NCI-H128 (cell line): ENCODE data around the gene LRP6.
"Not testable (repeated sequence)": the region's sequence is repeated elsewhere in the genome, so short reads cannot be mapped to it uniquely, and the experiment has no call there.

Experiments
- DNase-seq: peaks from one replicate; lab custom pipeline; 2025; ENCODE audit not compliant: unreplicated experiment; lab: John Stamatoyannopoulos, UW

The LRP6 gene

DNA sequence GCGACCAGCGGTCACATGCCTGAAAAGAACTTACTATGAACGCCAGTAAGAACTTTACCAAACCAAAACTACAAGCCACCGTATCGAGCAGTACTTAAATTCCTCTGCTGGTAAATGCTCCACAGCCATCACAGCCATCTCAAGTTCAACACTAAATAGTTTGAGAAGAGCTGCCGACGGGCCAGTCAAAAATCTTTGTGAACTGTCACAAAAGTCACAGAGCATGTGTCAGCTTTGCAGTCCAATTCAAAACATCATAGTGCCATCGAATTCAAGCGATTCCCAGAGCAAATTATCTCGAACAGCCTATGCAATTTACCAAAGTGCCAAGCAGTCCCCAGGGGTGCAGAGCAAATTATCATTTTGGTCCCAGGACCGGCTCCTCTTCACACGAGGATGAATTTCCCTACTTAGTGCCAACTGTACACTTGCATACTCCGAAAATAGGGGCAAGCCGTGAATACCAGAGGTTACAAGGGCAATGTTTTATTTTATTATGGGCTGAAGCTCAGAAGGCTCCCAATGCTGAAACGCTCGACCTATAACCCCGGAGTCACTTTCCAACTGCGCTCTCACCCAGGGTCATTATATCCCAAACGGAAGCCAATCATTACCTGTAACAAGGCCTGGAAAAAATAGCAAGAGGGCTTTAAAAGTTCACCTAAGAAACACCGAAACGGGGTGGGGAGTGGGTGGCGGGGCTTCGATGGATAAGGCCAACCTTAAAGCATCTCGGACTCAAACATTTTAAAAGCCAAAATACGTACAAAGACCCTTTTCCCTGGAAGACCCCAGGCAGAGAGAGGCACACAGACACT lies 1.1 kb downstream of the LRP6 start:
- no peak for DNase-seq

DNA sequence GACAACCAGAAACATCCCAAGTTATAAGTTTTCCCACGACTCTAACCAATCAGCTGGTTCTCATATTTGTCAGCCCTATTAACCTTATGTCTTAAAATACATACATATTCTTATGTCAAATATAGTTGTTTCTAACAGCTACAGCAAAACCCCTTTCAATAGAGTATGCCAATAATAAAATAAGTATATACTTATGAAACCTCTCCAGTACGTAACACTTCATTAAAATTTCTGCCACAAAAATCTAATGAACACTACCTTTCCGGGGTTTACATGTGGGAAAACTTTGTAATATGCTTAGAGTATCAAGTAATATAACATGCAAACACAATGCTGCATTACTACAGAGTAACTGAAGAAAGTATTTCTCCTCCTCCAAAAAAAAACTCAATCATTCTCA lies 1.8 kb downstream of the LRP6 start:
- DNase-seq: no peak

DNA sequence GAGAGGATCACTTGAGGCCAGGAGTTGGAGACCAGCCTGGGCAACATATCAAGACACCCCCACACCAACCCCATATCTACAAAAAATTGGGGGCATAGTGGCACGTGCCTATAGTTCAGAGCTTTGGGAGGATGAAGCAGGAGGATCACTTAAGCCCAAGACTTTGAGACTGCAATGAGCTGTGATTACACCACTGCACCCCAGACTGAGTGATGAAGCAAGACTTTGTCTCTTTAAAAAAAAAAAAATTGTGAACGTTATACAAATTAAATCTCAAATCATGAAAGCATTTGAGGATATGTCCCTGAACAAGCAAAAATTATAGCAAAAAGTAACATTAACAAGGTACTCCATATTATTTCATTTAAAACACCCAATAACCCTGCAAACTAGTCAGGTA lies 2.9 kb downstream of the LRP6 start:
- no peak for DNase-seq

DNA sequence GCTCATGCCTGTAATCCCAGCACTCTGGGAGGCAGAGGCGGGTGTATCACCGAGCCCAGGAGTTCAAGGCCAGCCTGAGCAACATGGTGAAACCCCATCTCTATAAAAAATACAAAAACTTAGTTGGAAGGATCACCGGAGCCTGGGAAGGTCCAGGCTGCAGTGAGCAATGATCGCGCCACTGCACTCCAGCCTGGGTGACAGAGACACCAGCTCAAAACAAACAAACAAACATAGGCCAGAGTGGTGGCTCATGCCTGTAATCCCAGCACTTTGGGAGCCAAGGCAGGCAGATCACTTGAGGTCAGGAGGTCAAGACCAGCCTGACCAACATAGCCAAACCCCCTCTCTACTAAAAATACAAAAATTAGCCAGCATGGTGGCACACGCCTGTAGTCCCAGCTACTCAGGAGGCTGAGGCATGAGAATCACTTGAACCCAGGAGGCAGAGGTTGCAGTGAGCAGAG lies 10.5 kb downstream of the LRP6 start:
- DNase-seq: not testable (repeated sequence)

DNA sequence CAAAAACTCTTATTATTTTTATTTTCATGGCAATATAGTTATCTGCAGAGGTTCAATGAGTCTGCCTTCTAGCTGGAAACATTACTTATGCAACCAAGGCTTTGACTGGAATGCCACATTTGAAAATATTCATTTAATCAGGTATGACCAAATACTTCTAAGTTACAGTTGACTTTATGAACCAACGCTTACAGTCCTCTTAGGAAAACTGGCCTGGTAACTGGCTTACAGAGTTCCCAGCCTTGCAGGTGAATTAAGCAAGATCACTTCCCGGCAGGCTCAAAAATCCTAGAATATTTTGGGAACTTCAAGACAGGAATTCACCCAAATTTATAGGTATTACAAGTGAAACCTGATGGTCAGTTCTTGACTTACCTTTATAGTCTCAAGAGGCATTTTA lies 12.3 kb downstream of the LRP6 start:
- DNase-seq: no peak

DNA sequence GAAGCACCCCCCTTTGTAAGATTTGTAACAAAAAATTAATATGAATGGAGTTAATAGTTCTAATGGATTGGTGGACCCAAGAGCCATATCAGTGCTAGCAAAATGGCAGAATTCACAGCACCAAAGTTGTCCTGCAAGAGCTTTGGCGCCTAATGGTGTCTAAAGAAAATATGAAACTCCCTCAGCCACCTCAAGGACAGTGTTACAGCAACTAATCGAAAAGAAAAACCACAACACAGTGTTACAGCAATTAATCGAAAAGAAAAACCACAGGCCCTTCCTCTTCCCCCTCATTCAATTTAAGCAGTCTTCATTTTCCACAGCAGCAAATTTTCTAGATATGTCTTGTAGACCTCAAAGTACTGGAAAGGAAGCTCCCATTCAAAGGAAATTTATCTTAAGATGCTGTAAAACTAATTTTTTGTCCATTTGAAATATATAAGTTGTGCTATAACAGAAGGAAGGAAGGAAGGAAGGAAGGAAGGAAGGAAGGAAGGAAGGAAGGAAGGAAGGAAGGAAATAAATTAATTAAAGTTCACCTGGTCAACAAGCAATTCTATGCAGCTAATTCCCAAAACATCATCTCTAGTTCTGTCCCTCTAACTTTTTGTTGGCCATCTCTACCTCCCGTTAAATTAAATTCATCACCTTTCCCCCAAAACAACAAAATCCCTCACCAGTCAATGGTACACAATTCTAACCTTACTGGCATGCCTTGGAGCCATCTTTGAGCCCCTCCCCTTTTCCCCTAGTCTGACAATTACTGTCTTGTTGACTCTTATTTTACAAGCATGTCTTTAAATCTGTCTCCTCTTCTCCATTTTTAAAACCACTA lies 17.4 kb downstream of the LRP6 start:
- no peak for DNase-seq

DNA sequence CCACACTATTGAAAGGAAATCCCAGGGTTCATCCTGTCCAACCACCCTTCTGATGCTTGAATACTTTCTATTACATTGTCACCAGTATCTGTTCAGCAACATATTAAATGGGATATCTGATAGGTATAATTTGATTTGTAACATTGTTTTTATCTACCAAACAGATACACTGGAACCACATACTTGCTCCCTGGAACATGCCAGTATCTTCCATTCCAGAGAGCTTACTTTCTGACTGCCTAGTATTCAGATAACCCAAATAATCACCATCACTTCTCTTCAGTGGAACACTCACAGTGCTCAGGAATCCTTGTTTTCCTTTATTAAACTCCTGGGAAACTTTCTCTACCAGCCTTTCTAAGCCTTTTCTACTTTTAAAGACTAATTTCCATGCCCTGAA lies 19.3 kb downstream of the LRP6 start:
- no peak for DNase-seq

DNA sequence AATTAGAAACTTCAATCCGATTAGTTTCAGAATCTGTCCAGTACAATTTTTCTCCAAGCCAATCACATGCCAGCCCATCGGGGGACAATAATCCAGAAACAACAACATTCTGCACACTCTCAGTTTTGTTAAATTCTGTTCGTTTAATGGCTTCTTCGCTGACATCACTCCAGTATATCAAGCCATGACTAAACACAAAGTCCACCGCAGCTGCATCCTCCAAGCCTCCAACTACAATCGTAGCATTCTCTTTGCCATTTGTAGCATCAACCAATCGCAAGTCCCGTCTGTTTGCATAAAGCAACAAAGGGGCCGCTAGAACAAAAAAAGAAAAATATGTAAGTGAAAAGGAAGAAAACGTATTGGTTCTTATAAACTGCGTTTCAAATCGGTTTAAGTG lies 22.5 kb downstream of the LRP6 start:
- DNase-seq: no peak

DNA sequence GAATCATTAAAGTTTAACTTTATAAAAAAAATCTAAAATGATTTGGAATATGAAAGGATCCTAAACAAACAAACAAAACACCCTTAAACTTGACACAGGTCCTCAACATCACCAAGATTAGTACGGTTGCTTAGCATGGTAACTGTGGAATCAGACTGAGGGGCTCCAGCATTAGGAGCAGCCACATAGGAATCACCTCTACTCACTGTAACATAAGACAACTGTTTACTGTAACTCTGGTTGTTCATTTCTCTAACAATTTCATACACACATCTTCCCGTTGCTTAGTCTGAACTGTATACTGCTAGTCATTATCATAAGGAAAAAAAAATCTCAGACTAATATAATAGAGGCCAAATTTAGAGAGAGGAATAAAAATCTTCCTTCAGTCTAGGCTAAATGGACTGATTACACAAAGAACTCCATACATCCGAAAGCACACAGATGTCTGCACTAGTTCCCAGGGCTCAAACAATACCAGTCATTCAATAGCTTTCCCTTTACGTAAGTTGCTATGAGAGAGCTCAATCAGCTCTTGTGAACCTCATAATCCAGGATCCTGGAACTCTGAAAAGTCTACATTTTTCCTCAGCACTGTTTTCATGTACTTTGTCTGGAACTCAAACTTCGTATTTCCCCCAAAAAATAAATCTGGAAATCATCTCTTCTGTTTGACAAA lies 26.0 kb downstream of the LRP6 start:
- DNase-seq: no peak

DNA sequence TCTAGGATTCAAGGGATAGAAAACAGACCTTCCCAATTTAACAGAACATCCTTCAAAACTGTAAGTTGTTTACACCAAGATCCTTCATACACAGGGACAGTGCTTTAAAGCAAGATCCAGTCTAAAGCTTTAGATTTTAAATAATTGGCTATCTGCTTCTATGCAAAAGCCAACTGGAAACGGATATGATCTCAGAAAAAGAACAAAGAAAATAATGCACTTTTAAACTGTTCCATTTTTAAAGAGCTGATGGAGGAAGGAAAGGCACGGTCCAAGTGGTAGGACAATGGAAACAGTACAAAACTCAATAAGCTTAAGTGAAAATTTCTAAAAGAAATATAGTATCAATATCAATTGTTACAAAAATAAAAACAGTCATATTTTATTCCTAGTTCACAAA lies 27.7 kb downstream of the LRP6 start:
- no peak for DNase-seq

DNA sequence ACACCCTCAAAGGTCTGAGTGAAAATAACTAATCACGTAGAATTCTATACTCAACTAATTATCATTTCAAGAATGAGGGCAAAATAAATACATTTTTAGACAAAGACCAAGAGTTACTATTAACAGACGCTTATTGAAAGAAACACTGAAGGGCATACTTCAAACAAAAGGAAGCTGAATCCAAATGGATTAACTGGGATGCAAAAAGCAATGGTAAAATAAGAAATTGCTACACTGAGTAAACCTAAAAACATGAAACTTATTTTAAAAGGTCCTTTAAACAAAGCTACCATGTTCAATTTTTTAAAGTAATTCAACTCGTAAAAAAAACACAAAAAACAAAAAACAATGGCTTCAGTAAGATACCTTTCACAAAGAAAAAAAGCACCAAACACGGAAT lies 28.2 kb downstream of the LRP6 start:
- DNase-seq: no peak

DNA sequence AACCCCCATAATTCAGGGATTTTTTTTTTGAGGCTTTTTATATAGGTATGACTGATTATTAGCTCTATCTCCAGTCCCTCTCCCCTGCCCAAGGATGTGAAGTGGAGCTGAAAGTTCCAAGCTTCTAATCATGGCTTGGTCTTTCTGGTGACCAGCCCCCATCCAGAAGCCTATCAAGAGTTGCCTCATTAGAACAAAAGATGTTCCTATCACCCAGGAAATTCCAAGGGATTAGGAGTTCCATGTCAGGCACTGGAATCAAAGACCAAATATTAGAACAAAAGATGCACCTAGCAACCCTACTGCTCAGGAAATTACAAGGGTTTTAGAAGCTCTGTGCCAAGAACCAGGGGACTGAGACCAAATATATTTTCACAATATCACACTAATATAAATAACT lies 29.9 kb downstream of the LRP6 start:
- no peak for DNase-seq

DNA sequence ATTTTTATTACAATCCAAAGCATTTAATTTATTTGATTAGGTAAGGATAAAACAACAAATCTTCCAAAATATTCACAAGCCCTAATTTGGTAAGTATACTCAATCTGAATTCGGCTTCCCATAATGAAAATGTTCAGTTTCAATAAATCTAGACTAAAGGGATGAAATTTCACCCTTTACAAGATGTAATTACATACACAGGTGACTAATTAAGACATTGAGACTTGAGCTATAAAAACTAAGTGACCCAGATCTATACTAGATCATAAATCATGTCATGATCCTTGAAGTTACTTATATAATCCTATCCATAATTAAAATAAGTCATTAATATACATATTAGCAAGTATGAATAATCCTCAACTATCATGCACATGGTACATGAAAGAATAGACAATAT lies 36.6 kb downstream of the LRP6 start:
- no peak for DNase-seq

DNA sequence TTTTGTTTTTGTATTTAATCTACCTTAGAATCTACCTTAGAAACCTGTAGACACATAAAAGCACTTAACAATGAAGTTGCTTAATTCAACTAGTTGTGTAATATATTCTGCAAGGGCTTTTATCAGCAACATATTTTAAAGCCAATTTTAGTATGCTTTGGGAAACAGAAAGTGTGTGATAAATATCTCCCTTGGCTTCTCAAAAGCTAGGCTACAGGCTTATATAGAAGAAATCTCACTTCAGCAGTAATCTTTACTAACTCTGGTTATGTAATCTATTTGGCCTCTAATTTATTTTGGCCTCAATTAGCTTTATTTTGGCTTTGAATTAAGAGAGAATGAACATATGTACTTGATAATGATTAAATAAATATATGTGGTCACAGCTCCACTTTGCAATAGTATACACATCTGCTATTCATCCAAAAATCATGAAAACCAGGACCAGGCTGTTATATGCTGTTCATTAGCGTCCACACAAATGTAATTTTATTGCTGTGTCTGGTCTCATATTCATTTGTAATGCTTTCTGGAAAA lies 37.2 kb downstream of the LRP6 start:
- no peak for DNase-seq

DNA sequence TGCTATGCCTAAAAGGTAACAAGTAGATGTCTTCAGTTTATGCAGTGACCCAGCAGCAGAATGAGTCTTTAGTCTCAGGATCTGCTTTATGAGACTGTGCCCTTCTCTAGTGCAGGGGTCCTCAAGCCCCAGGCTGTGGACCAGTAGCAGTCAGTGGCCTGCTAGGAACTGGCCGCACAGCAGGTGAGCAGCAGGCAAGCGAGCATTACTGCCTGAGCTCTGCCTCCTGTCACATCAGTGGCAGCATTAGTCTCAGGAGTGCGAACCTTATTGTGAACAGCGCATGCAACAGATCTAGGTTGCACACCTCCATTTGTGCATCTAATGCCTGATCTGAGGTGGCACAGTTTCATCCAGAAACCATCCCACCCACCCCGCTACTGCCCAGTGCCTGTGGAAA lies 38.4 kb downstream of the LRP6 start:
- DNase-seq: no peak

DNA sequence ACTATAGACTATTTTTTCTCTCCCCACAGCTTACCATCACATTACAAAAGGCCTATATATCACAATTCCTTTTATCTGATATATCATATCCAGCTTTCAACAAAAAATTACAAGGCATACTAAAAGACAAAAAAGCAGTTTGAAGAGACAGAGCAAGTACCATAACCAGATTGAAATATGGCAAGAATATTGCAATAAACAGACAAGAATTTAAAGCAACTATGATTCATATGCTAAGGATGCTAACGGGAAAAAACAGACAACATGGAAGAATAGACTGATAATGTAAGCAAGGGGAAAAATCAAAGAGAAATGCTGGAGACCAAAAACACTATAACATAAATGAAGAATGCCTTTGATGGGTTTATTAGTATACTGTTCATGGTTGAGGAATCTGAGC lies 40.7 kb downstream of the LRP6 start:
- no peak for DNase-seq

DNA sequence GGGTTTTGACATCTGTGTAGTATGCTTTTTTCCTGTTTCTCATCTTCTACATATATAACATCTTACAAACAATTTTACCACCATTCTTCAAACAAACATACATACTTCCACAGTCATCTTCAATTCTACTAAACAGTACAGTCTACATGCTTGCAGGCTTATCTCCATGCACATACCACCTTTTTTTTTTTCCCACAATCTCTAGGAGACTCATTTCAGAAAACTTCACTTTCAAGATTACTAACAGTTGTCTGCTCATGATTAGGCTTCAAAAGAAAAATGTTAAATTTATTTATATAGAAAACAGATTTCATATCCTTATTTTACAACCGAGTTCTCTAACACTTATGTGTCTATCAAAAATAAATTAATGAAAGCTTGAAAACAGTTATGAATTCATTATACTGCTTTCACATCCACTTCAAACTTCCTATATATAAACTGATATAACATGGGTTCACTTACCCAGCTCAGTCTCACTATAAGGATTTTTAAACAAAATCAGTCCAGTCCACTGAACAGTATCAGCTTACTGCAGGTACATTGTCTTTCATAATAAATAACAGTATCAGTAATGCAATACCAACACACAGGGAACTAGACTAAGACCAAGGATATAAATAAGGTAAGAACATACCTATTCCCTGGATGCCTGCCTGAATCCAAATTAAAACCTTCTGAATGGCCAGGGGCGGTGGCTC lies 42.5 kb downstream of the LRP6 start:
- no peak for DNase-seq

DNA sequence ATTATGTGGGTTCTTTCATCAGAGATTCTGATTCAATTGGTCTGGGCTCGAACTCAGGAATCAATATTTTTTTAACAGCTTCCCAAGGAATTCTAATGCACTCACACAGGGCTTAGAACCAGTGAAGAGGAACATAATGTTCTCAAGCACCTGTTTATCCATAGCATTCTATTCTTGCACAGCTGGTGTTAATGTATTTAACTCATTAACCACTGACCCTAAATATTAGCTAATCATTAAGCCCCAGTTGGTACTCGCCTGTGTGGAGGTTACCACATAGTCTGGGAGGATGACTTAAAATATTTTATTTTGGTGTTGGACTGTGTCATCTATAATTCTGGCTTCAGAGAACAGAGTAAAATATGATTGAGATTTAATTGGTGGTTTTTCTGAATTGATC lies 45.3 kb downstream of the LRP6 start:
- DNase-seq: no peak

DNA sequence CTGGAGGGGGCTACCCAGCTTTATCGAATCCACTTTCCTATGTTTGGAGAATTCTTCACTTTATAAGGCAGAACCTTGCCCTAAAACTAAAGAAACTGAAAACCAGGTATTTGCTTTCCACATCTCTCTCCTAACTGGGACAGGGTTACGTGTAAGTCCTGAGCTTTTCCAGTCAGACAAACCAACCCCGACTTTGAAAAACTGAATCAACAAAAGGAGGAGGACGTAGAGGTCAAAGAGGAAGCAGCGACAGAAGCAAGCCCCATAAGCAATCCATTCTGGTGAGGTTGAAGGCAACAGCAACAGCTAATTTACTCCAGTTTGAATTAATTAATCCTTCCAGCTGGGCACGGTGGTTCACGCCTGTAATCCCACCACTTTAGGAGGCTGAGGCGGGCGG lies 47.2 kb downstream of the LRP6 start:
- no peak for DNase-seq

DNA sequence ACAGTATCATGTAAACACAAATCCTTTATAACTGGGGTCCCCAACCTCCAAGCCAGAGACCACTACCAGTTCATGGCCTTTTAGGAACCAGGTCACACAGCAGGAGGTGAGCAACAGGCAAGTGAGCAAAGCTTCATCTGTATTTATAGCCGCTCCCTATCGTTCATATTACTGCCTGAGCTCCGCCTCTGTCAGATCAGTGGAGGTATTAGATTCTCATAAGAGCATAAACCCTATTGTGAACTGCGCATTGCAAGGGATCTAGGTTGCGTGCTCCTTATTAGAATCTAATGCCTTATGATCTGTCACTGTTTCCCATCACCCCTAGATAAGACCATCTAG lies 49.9 kb downstream of the LRP6 start:
- DNase-seq: no peak
